DMS153 (cell line): ENCODE data around the gene RNU5B-1.

ENCODE experiments used
- DNase-seq: peaks from one replicate; lab custom pipeline; 2025; lab: John Stamatoyannopoulos, UW

Gene RNU5B-1

DNA sequence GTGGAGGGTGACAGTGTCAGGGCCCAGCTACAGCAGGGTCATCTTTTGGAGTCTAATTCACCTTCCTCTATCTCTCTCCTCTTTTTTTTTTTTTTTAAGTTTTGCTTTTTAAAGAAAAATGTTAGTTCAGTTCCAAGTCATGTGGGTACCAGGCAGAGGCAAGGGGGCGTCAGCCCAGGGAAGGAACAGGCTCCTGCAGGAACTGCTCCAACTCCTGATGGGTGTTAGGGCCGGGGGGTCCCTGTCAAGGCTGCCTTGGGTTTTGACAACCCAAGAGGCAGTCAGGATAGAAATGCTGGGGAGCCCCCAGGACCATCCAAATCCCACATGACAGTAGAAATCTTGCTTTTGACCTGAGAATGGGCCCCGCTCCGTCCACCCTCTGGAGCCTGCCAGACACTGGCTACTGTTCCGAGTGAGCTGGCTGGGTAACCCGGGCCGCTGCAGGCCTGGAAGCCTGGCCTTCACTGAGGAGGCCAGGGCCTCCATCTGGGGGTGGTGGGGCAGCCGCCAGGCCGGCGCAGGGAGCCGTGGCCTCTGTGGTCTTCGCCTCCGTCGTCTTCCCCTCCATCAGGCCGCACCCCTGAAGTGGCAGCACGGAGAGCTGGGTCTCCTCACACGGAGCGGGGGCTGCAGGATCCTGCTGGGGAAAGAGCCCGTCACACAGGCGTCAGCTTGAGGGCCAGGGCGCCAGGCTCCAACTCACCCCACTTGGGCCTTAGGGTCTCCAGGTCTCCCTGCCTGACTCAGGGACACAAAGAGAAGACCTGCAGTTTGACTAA lies 24.2 kb downstream of the RNU5B-1 start:
- DNase-seq: no peak

- no peak for DNase-seq
These were observed 25.0 kb downstream of the RNU5B-1 start for GRCh38 chr15:65329288-65329983.

GRCh38 chr15:65329984-65330735 lies 25.7 kb downstream of the RNU5B-1 start:
- no peak for DNase-seq

DNA sequence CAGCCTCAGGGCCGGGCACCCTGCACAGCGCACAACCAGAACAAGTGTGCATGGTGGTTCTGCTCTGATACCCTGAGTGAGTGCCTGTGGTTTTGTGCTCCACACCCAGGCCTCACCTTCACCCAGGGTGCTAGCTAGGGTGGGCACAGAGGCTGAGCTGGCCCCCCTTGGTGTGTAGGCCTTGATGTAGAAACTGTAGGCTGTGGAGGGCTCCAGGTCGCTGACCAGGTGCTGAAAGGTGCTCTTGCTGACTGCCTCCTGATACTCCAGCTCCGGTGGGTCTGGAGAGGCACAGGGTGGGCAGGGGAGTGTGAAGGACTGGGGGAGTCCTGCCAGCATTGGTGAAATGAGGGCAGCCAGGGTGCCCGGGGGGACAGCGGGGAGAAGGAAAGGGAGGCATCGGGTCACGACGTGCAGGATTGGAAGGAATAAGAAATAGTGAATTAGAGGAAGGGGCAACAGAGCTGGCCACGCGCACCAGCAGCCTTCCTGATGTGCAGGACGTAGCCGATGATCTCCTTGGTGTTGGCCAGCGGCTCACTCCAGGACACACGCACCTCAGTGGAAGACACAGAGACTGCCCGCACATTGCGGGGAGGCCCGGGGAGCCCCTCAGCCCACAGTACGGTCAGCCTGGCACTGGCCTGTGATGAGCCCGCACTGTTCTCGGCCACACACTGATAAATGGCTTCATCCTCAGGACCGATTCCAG lies 26.6 kb downstream of the RNU5B-1 start:
- DNase-seq: no peak

DNA sequence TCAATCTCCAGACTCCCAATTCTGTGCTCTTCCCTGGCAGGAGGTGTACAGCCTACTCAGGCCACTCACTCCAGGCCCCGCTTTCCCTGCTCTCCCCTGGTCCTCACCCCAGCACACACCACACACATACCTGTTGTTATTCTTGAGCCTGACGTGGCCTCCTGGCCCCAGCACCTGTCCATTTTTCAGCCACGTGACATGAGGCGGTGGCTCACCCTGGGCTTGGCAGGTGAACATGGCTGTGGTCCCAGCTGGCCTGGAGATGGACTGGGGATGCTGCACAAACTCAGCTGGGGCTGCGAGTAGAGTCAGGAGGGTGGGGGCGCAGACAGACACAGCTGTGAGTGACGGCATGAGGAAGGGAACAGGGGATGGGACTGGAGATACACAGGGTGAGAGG lies 27.3 kb downstream of the RNU5B-1 start:
- DNase-seq: no peak

GRCh38 chr15:65332391-65333147 lies 28.1 kb downstream of the RNU5B-1 start:
- DNase-seq: no peak

DNA sequence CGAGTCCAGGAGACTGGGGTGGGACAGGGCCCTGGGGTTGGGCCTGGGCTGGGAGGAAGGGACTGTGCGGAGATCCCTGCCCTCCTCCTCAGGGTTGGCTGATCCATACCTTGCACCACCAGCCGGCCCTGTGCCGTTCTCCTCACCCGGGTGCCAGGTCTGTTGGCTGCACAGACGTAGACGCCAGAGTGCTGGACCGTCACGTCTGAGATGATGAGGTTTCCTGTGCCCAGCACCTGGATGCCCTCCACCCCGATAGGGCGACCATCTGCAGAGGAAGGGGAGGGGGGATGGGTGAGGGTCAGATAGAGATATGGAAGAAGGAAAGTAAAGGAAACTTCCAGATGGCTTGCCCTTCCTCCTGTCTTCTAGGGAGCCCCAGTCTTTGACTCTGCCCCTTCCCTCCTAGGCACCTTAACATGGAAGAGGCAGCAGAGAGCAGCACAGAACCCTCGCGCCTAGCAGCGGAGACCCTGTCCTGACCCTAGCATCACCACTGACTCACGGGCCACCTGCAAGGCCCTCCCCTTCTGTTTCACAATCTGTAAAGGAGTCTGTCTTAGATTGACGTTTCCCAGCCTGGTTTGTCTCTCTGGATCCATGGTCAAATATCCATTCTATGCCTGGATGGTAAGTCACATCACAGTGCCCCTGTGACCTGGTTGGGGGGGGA lies 28.8 kb downstream of the RNU5B-1 start:
- no peak for DNase-seq

DNA sequence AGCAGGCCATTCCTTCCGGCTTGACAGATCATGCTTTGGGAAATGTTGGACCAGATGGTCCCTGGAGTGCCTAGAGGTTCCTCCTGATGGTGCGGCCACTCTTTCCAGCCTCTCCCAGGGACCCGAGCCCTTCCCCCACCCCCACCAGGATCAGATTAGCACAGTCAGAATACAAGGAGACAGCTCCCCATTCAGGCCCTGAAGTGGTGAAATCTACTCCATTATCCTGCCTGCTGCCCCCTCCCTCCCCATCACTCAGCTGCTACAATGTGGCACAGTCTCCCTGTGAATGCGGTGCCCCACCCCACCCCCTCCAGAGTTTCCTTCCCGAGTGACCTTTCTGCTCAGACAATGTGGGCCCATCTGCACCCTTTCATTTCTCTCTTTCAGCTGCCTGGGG lies 29.4 kb downstream of the RNU5B-1 start:
- no peak for DNase-seq

DNA sequence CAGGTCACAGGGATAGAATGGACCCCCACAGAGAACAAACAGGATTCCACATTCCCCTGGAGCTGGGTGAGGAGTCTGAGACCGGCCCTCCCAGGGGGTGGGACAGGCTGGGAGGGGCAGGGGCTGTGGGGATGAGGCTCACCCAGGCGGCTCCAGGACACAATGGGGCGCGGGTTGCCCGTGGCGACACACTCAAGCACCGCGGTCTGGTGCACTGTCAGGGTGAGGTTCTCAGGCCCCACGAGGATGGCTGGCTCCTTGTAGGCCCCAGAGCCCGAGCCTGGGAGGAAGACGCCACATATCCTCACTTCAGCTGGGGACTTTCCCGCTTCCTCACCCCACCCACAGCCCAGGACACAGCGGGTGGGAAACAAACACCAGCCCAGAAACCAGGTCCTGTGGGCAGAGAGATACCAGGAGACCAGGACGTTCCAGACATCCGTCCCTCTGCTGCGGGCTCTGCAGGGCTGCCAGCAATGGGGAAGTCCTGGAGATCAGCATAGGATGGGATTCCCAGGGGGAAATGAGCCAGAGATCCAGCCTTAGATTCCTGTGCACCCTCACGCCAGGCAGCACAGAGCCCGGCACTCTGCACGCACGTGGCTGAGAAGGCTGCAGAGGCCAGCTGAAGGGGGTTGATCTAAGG lies 30.2 kb downstream of the RNU5B-1 start:
- DNase-seq: no peak

DNA sequence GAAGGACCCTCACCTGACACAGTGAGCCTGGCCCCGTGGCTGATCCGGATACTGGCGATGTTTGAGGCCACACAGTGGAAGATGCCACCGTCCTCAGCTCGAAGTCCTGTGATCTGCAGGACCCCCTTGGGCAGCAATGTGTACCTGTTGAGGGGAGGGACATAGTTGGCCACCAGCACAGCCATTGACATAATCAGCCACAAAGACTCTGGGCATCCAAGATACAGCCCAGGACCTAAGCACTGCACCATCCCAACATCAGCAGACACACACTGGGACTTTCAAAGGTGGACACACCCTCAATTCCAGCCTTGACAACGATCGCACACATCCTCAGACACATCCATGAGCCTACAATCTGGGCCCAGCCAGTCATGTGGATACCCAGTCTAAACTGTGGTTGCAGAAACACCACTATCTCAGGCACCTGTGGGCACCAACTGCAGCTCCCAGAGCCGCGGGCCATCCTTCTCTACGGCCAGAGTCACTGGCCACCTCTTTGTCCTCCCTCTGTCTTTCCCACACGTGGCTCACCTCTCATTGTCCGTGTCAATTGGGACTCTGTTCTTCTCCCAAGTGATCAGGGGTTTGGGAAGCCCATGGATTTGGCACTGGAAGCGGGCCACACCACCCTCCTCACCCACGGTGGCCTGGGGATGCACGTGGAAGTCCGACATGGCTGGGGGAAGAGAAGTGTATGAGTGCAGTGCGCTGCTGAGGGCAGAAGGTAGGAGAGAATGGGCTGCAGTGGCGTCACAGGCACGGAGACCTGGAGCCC lies 31.0 kb downstream of the RNU5B-1 start:
- DNase-seq: no peak

DNA sequence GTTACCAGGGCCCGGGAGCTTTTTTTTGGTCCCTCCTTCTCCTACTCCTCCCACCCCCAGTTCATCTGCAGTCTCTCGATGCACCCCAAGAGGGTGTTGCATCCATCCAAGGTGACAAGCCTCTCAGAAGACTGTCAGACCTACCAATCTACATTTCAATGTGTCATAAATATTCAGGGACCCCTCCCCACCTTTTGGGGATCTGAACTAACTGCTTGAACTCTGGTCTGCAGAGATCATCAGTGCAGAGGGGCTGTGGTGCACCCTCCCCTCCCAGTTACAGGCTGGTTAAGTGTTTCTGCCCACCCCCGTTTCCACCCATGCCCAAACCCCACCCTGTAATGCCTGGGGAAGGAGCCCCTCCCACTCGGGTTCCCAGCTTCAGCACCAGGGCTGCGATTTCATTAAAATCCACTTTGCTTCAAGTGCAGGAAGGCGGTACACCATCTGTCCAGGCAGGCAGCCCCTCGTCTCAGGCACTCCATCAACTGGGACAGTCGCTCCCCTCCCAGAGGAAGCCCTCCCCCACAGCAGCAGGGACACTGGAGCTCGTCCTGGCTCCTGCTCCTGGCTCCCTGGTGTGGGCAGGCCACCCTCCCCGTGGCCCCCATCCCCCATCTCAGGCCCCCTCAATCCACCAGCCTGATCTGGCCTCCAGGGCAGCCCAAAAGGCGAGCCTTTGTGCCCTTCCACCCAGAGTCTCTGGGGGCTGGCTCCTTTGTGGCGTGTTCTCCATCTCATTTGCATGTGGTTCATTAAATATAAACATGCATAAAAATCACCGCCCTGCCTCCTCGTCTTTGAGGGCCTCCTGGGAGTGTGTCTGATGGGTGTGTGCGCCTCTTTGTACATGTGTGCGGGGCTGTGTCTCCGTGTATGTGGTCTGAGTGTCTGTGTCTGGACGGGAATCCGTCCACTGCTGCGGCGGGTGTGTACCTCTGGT lies 32.3 kb downstream of the RNU5B-1 start:
- DNase-seq: no peak

DNA sequence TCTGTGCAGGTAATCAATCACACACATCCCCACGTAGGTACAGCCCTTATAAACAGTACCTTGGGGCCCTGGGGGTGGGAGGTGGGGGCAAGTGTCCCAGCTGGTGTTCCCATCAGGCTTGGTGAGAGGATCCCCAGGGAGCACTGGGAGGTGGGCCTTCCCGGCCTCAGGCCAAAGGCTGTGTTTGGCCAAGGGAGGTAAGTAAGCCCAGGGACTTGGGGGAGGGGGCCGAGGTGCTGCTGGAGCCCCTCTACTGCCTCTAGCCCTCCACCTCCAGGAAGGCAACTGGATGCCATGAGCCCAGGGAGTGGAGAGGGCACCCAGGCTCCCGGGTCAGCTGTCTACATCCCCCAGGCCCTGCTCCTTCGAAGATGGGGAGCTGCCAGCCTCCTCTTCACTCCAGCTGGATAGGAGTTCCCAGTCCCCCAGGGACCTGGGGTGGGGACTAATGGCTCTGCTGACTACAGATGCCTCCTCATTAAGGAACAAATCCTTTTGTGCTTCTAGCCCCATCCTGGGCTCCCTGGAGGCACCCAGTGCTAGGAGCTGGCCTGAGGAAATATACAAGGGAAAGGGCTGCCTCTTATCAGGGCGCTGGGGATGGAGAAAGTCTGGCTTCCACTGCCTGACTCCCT lies 33.1 kb downstream of the RNU5B-1 start:
- DNase-seq: peak; percentile 6

- DNase-seq: peak; percentile 27
These were observed 33.9 kb downstream of the RNU5B-1 start for GRCh38 chr15:65338366-65338765.

GRCh38 chr15:65338823-65339222 lies 34.3 kb downstream of the RNU5B-1 start:
- no peak for DNase-seq

GRCh38 chr15:65339416-65339815 lies 34.9 kb downstream of the RNU5B-1 start:
- DNase-seq: no peak

GRCh38 chr15:65339920-65340319 lies 35.4 kb downstream of the RNU5B-1 start:
- DNase-seq: no peak

DNA sequence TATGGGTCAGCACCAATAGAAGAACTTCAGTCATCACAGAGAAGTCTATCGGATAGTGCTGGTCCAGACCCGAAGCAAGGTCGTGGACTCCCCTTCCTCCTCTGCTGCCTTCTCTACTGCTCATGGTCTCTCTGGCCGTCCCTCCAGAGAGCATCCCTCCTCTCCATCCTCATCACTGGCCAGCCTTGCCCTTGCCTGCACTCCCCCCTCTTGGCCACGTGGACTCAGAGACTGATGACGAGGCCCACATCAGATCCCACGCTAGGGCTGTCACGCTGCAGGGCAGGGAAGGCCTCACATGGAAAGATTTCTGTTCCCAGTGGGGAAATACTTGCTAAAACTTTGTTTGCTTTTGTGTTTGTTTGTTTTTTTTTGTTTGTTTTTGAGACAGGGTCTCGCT lies 38.0 kb downstream of the RNU5B-1 start:
- DNase-seq: no peak

DNA sequence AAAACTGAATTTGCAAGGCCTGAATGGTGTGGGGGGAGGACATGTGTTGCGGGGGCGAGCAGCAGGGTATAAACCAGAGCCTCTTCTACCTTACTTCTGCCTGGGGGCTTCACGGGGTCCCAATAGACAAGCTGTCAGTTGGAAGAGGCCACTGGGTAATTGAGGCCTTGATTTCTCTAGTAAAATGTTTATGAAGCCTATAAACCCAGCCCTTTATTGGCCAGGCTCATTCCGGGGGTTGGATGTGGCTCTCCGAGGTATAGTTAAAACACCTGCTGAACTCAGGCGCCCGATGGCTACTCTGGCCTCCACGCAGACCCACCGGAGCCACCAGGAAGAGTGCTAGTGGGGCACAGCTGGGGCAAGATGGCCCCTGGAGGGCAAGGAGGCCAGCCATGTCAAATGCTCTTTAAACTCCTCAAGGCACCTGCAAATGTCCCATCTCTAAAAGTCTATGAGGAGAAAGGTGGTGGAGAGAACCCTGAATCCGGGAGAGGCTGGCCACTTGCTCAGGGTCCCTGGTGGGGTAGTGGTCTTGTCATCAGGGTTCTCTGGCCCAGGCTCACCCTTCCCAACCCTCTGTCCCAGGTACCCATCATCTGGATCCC lies 39.0 kb downstream of the RNU5B-1 start:
- no peak for DNase-seq
